MCF 10A (cell line): ENCODE results near the gene OXCT2. TPM values are rescaled to one million over a fixed set of nuclear protein-coding genes. Genes with fewer than 3 reads are reported as not detected.

Experiments
- BruUV-seq: library from RNA; stranded (reverse); fragments of 400-500 nt; replicated peaks from 2 replicates; lab custom pipeline; 2021; lab: Mats Ljungman, UMichigan
- CTCF ChIA-PET: fragments of 300-600 bp; sonication (Branson Sonifier 250); formaldehyde crosslinking; extraction: SDS; loops from one replicate; lab custom pipeline; 2021; ENCODE audit warnings: antibody characterized with exemption, inconsistent platforms; lab: Yijun Ruan, JAX
- POLR2A ChIA-PET: fragments of 300-600, 350-650 bp; sonication (Branson Sonifier 250); formaldehyde crosslinking; extraction: SDS; loops from one replicate; lab custom pipeline; 2020; ENCODE audit warnings: antibody characterized with exemption, inconsistent platforms; lab: Yijun Ruan, JAX
- DNase-seq: peaks from one replicate; pipeline ENCODE4 v3.0.0-alpha.2; 2018; ENCODE audit not compliant: unreplicated experiment
- H3K27ac Mint-ChIP-seq: one replicate; pipeline ENCODE4 v1.8.0; 2022; ENCODE audit warnings: mild to moderate bottlenecking, low read depth, mixed read lengths; ENCODE audit not compliant: unreplicated experiment
- H3K27me3 Mint-ChIP-seq: one replicate; pipeline ENCODE4 v1.8.0; 2022; ENCODE audit warnings: mixed read lengths; ENCODE audit not compliant: insufficient read depth, unreplicated experiment
- H3K36me3 Mint-ChIP-seq: one replicate; pipeline ENCODE4 v1.8.0; 2022; ENCODE audit warnings: mild to moderate bottlenecking, moderate library complexity, mixed read lengths; ENCODE audit not compliant: insufficient read depth, unreplicated experiment
- H3K4me1 Mint-ChIP-seq: one replicate; pipeline ENCODE4 v1.8.0; 2022; ENCODE audit warnings: mixed read lengths; ENCODE audit not compliant: insufficient read depth, unreplicated experiment
- H3K4me3 Mint-ChIP-seq: one replicate; pipeline ENCODE4 v1.8.0; 2022; ENCODE audit warnings: mild to moderate bottlenecking, moderate library complexity, mixed read lengths; ENCODE audit not compliant: unreplicated experiment
- H3K9me3 Mint-ChIP-seq: one replicate; pipeline ENCODE4 v1.8.0; 2022; ENCODE audit warnings: mixed read lengths; ENCODE audit not compliant: unreplicated experiment
- intact Hi-C: fragments of 100-400 bp; cut with micrococcal nuclease; formaldehyde crosslinking; loops from 2 replicates; pipeline ENCODE4 v1.14.1; 2022
- total RNA-seq: library from RNA; stranded (reverse); gene quantifications from 2 replicates; pipeline ENCODE4 v1.2.3, GENCODE V29; 2022
- TF ChIP-seq, protein P1 (sequence below): fragments of 200-600 bp; IDR thresholded peaks from one replicate; pipeline ENCODE4 v1.8.0; 2022; ENCODE audit warnings: antibody characterized with exemption, mild to moderate bottlenecking; ENCODE audit not compliant: unreplicated experiment

OXCT2 gene
- total RNA-seq, 1 experiment from 2014 or later: not detected

DNA sequence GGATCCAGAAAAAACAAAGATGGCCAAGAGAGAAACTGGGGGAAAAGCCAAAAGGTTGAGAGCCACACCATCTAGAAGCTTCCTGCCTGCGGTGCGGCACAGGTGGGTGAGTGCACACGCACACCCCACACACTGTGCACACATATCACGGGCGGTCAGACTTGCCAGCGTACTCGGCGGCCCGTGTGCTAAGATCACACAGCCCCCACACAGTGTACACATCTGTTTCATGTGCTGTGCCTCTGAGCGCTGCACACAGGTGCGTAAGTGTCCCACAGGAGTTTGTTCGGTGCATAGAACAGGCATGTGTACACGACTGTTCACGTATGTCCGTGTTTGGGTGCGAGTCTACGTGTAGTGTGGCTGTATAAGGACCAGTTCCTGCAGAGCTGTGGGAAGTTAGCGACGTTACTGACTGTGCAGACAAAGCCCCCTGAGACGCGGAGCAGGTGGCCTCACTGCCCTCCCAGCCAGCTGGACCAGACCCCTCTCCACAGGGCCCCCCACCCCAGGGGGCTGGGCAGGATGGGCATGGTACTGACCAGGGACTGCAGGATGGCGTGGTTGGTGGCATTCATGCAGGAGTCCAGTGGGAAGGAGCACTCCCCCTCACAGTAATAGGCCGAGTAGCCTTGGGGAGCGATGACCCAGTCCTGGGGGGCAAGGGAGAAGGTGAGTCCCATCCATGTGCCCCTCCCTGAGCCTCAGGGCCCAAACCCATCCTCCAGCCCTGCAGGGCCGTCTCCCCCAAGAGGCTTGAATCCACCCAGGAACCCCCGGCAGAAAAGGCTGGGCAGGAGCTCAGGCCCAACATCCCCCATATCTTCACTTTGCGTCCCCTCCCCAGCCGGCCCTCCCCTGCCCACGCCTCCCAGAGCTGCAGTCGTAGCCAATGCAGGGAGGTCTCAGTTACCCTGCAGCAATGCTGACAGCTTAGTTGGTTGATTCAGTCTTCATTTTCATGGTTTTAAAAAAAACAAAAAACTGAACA lies 8.3 kb downstream of the OXCT2 start:
- Mint-ChIP-seq H3K27ac (no peak overlapping the region), H3K36me3 (peaks cover 11% of the 10 kb centered on the region), H3K9me3 (no peaks in the 10 kb centered on the region), H3K4me1 (no peaks in the 10 kb centered on the region), H3K27me3 (no peaks in the 10 kb centered on the region), H3K4me3 (no peak overlapping the region)
- no TSS peak for BruUV-seq
- intact Hi-C loops: loop anchor here (5.0 kb wide), 1 partner anchor 241 kb away; no protein-coding TSS in a partner anchor
- no peak for DNase-seq
- POLR2A ChIA-PET: no interaction called here
- CTCF ChIA-PET: interaction anchor here (0.6 kb wide), 1 partner anchor 147 kb away, joined by 4 read pairs; no protein-coding TSS in a partner anchor
- TF ChIP-seq, protein P1, sequence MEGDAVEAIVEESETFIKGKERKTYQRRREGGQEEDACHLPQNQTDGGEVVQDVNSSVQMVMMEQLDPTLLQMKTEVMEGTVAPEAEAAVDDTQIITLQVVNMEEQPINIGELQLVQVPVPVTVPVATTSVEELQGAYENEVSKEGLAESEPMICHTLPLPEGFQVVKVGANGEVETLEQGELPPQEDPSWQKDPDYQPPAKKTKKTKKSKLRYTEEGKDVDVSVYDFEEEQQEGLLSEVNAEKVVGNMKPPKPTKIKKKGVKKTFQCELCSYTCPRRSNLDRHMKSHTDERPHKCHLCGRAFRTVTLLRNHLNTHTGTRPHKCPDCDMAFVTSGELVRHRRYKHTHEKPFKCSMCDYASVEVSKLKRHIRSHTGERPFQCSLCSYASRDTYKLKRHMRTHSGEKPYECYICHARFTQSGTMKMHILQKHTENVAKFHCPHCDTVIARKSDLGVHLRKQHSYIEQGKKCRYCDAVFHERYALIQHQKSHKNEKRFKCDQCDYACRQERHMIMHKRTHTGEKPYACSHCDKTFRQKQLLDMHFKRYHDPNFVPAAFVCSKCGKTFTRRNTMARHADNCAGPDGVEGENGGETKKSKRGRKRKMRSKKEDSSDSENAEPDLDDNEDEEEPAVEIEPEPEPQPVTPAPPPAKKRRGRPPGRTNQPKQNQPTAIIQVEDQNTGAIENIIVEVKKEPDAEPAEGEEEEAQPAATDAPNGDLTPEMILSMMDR: no peak

DNA sequence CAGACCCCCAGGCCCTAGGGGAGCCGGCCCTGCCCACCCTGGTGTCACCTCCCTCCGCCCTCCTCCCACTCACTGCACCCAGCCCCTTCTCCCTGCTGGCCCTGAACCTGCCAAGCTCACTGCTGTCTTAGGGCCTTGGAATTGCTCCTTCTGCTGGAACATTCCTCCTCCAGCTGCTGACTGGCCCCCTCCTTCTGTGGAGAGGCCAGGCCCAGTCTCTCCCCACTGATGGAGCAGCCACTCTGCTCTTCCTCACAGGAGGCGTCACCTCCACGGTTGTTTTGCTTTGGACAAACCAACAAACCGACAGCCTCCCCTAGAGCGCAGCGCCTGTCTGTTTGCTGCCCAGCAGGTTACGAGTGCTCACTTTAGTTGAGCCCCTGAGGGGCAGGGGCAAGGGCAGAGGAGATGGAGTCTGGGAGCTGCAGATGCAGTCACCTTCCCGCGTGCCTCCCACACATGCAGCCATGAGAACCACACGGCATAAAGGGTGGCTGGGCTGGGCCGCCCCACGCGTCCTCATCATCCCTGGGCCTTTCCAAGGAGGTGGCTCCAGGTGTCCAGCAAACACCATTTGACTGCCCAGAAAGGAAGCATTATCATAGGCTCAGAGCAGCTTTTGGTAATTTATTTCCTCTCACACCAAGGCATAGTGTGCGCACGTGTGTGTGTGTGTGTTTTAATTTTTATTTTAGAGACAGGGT lies 9.4 kb downstream of the OXCT2 start:
- no peaks in the 10 kb centered on the region for H3K4me1 Mint-ChIP-seq
- POLR2A ChIA-PET: no interaction called here
- intact Hi-C loops: loop anchor here (5.0 kb wide), 1 partner anchor 239 kb away; no protein-coding TSS in a partner anchor
- DNase-seq: no peak
- no peaks in the 10 kb centered on the region for H3K27me3 Mint-ChIP-seq
- no peaks in the 10 kb centered on the region for H3K9me3 Mint-ChIP-seq
- CTCF ChIA-PET: no interaction called here
- no peak overlapping the region for H3K27ac Mint-ChIP-seq
- no peak overlapping the region for H3K4me3 Mint-ChIP-seq
- BruUV-seq: no TSS peak
- peaks cover 17% of the 10 kb centered on the region for H3K36me3 Mint-ChIP-seq
- TF ChIP-seq, protein P1: no peak

DNA sequence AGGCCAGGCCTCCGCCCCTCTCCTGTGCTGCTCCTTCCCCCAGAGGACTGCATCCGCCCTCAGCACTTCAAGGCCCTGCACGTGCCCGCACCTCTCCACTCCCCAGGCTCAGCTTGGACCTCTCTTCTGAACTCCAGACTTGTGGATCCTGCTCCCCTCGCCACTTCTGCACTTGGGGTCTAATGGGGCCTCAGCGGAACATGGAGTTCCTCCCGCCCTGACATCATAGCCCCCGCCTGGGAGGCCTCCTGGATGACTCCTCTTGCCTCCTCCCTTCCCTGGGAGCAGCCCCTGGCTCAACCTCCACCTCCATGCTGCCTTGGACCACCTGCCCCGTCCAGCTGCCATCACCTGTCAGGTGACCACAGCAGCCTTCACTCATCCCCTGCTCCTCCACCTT lies 10.1 kb downstream of the OXCT2 start:
- no peak for DNase-seq
- POLR2A ChIA-PET: no interaction called here
- CTCF ChIA-PET: no interaction called here
- intact Hi-C loops: loop anchor here (5.0 kb wide), 1 partner anchor 239 kb away; no protein-coding TSS in a partner anchor
- Mint-ChIP-seq H3K9me3 (no peaks in the 10 kb centered on the region), H3K27me3 (no peaks in the 10 kb centered on the region), H3K27ac (no peak overlapping the region), H3K4me1 (no peaks in the 10 kb centered on the region), H3K4me3 (no peak overlapping the region), H3K36me3 (peaks cover 22% of the 10 kb centered on the region)
- TF ChIP-seq, protein P1: no peak
- no TSS peak for BruUV-seq
